Endothelial cell of umbilical vein (primary cell): Measurements from ENCODE around the gene MCF2L.

Source experiments
- EZH2 ChIP-seq: IDR thresholded peaks from 2 replicates; pipeline ENCODE4 v1.6.1; 2012; ENCODE audit warnings: borderline replicate concordance, low read depth, mild to moderate bottlenecking, moderate library complexity, low read length, inconsistent platforms; ENCODE audit not compliant: severe bottlenecking
- JUN ChIP-seq: IDR thresholded peaks from 2 replicates; pipeline ENCODE4 v1.6.1; 2011; ENCODE audit warnings: borderline replicate concordance, low read depth; ENCODE audit not compliant: insufficient read length, insufficient read depth
- MAX ChIP-seq: IDR thresholded peaks from 2 replicates; pipeline ENCODE4 v1.6.1; 2011; ENCODE audit not compliant: insufficient read depth, insufficient read length
- MYC ChIP-seq: IDR thresholded peaks from one replicate; pipeline ENCODE4 v1.6.1; 2011; ENCODE audit warnings: mild to moderate bottlenecking, low read depth, low read length
- POLR2A ChIP-seq: IDR thresholded peaks from 2 replicates; pipeline ENCODE4 v1.6.1; 2012; ENCODE audit warnings: low read depth, mild to moderate bottlenecking, control low read depth, low read length
- POLR2AphosphoS5 ChIP-seq: IDR thresholded peaks from 2 replicates; pipeline ENCODE4 v1.6.1; 2012; ENCODE audit warnings: low read depth, mild to moderate bottlenecking, control low read depth, low read length, moderate library complexity; ENCODE audit not compliant: insufficient read depth
- TF ChIP-seq, protein P1 (sequence below), 2 donors: IDR thresholded peaks; 1 replicate in 1 of 2; 2 replicates in 1 of 2; pipeline ENCODE4 v1.5.1; 2011; ENCODE audit warnings: low read length in 2 of 2, mild to moderate bottlenecking in 2 of 2, moderate library complexity in 2 of 2, control low read depth in 1 of 2, inconsistent platforms in 1 of 2, low read depth in 1 of 2; ENCODE audit not compliant: insufficient read depth in 1 of 2; ENCODE audit errors: extremely low read depth in 1 of 2

DNA sequence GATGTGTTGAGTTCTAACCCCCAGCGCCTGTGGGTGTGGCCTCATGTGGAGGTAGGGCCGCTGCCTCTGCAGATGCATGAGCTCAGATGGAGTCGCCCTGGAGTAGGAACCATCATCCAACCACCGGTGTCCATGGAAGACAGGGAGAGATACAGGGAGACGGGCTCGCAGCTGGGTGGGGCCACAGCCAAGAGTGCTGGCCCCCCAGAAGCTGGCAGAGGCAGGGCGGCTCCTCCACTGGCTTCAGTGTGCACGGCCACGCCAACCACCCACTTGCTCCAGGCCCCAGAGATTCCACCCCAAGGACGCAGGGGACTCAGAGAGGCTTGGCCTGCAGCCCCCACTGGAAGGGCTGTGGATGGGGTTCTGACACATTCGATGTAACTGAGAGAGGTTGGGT lies 5.4 kb upstream of the MCF2L start:
- TF ChIP-seq, protein P1, sequence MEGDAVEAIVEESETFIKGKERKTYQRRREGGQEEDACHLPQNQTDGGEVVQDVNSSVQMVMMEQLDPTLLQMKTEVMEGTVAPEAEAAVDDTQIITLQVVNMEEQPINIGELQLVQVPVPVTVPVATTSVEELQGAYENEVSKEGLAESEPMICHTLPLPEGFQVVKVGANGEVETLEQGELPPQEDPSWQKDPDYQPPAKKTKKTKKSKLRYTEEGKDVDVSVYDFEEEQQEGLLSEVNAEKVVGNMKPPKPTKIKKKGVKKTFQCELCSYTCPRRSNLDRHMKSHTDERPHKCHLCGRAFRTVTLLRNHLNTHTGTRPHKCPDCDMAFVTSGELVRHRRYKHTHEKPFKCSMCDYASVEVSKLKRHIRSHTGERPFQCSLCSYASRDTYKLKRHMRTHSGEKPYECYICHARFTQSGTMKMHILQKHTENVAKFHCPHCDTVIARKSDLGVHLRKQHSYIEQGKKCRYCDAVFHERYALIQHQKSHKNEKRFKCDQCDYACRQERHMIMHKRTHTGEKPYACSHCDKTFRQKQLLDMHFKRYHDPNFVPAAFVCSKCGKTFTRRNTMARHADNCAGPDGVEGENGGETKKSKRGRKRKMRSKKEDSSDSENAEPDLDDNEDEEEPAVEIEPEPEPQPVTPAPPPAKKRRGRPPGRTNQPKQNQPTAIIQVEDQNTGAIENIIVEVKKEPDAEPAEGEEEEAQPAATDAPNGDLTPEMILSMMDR (IDR thresholded peaks at IDR 0.05; ENCODE audit: extremely low read depth in 1 of 2, insufficient read depth in 1 of 2, low read depth in 1 of 2, low read length in 2 of 2): no peak
- no peak for TF ChIP-seq JUN
- no peak for TF ChIP-seq POLR2AphosphoS5
- no peak for TF ChIP-seq MYC
- no peak for TF ChIP-seq EZH2
- no peak for TF ChIP-seq POLR2A
- no peak for TF ChIP-seq MAX
